GM23338 (cell line): ENCODE measurements around the gene RAB17. TPM values are rescaled to one million over a fixed set of nuclear protein-coding genes. Genes with fewer than 3 reads are reported as not detected.

Experiments
- ATAC-seq: fragments of 200-7000 bp; cut with Tn5 transposase; 3 replicates; pipeline ENCODE4 v1.9.1; 2020
- DNase-seq: peaks from one replicate; pipeline ENCODE4 v3.0.0-alpha.2; 2015; ENCODE audit warnings: low spot score
- H2AFZ ChIP-seq: fragments of 200-600 bp; sonication (generic); 2 replicates; pipeline ENCODE4 v1.8.0; 2016; ENCODE audit warnings: antibody characterized with exemption, mild to moderate bottlenecking, moderate library complexity
- H3F3A ChIP-seq: fragments of 200-600 bp; sonication (generic); replicated peaks from 2 replicates; pipeline ENCODE4 v1.8.0; 2017; ENCODE audit warnings: antibody characterized with exemption, mixed run types, low read depth
- H3K27ac ChIP-seq: fragments of 200-600 bp; sonication (generic); 2 replicates; pipeline ENCODE4 v1.6.1; 2016; ENCODE audit warnings: low read depth
- H3K27me3 ChIP-seq: fragments of 200-600 bp; sonication (generic); 2 replicates; pipeline ENCODE4 v1.8.0; 2016; ENCODE audit warnings: mild to moderate bottlenecking, mixed run types, moderate library complexity; ENCODE audit not compliant: insufficient read depth
- H3K36me3 ChIP-seq: fragments of 200-600 bp; sonication (generic); 2 replicates; pipeline ENCODE4 v1.8.0; 2016; ENCODE audit warnings: mild to moderate bottlenecking; ENCODE audit not compliant: insufficient read depth
- H3K4me1 ChIP-seq: fragments of 200-600 bp; sonication (generic); 2 replicates; pipeline ENCODE4 v1.8.0; 2016; ENCODE audit warnings: mild to moderate bottlenecking, moderate library complexity; ENCODE audit not compliant: insufficient read depth
- H3K4me2 ChIP-seq: fragments of 200-600 bp; sonication (generic); 2 replicates; pipeline ENCODE4 v1.7.1; 2017; ENCODE audit warnings: mixed run types
- H3K4me3 ChIP-seq: fragments of 200-600 bp; sonication (generic); 2 replicates; pipeline ENCODE4 v1.6.1; 2016; ENCODE audit warnings: mixed run types
- H3K79me2 ChIP-seq: fragments of 200-600 bp; sonication (generic); replicated peaks from 2 replicates; pipeline ENCODE4 v1.8.0; 2017; ENCODE audit warnings: mild to moderate bottlenecking; ENCODE audit not compliant: insufficient read depth
- H3K9me2 ChIP-seq: fragments of 200-600 bp; sonication (generic); 2 replicates; pipeline ENCODE4 v1.8.0; 2017; ENCODE audit not compliant: insufficient read depth
- H4K20me1 ChIP-seq: fragments of 200-600 bp; sonication (generic); replicated peaks from 2 replicates; pipeline ENCODE4 v1.8.0; 2017; ENCODE audit warnings: mild to moderate bottlenecking; ENCODE audit not compliant: insufficient read depth
- H3K27ac Mint-ChIP-seq: 2 replicates; pipeline ENCODE4 v1.8.0; 2020; ENCODE audit warnings: inconsistent platforms, mild to moderate bottlenecking, moderate library complexity, mixed read lengths
- H3K27me3 Mint-ChIP-seq: 3 replicates; pipeline ENCODE4 v1.8.0; 2022; ENCODE audit warnings: low read depth, mild to moderate bottlenecking, moderate library complexity, mixed read lengths, inconsistent platforms; ENCODE audit not compliant: insufficient read depth, poor library complexity
- H3K36me3 Mint-ChIP-seq: 3 replicates; pipeline ENCODE4 v1.8.0; 2021; ENCODE audit warnings: low read depth, mild to moderate bottlenecking, inconsistent platforms, moderate library complexity, mixed read lengths
- H3K4me1 Mint-ChIP-seq: 3 replicates; pipeline ENCODE4 v1.8.0; 2020; ENCODE audit warnings: mild to moderate bottlenecking, inconsistent platforms, mixed read lengths
- H3K4me3 Mint-ChIP-seq: 3 replicates; pipeline ENCODE4 v1.8.0; 2021; ENCODE audit warnings: moderate library complexity, mild to moderate bottlenecking, inconsistent platforms, mixed read lengths
- H3K9me3 Mint-ChIP-seq: 3 replicates; pipeline ENCODE4 v1.8.0; 2020; ENCODE audit warnings: moderate library complexity, mild to moderate bottlenecking, inconsistent platforms, mixed read lengths
- CREB1 ChIP-seq: fragments of 250-450 bp; sonication (Bioruptor Pico); IDR thresholded peaks from 2 replicates; pipeline ENCODE4 v1.5.0; 2020; ENCODE audit warnings: low read depth, mild to moderate bottlenecking, moderate library complexity
- EZH2 ChIP-seq: fragments of 200-600 bp; sonication (generic); IDR thresholded peaks from one replicate; pipeline ENCODE4 v1.8.0; 2017; ENCODE audit warnings: antibody characterized with exemption, mild to moderate bottlenecking, low read depth; ENCODE audit not compliant: unreplicated experiment
- EZH2phosphoT487 ChIP-seq: fragments of 200-600 bp; sonication (generic); IDR thresholded peaks from one replicate; pipeline ENCODE4 v1.8.1; 2018; ENCODE audit warnings: antibody characterized with exemption; ENCODE audit not compliant: unreplicated experiment
- JUNB ChIP-seq: IDR thresholded peaks from one replicate; pipeline ENCODE4 v1.6.1; 2016; ENCODE audit warnings: antibody characterized with exemption; ENCODE audit not compliant: unreplicated experiment
- NANOG ChIP-seq: IDR thresholded peaks from 2 replicates; pipeline ENCODE4 v1.6.1; 2016; ENCODE audit warnings: antibody characterized with exemption, borderline replicate concordance
- POLR2AphosphoS5 ChIP-seq: IDR thresholded peaks from 2 replicates; pipeline ENCODE4 v1.6.1; 2016; ENCODE audit warnings: antibody characterized with exemption, low read depth
- STAT1 ChIP-seq: IDR thresholded peaks from one replicate; pipeline ENCODE4 v1.6.1; 2016; ENCODE audit warnings: antibody characterized with exemption; ENCODE audit not compliant: unreplicated experiment
- ZNF114 ChIP-seq: fragments of 250-450 bp; sonication (Bioruptor Pico); IDR thresholded peaks from 2 replicates; pipeline ENCODE4 v1.5.0; 2020; ENCODE audit warnings: mild to moderate bottlenecking, moderate library complexity
- ZNF331 ChIP-seq: fragments of 250-450 bp; sonication (Bioruptor Pico); IDR thresholded peaks from 2 replicates; pipeline ENCODE4 v1.5.0; 2020; ENCODE audit warnings: low read depth, mild to moderate bottlenecking, moderate library complexity
- polyA plus RNA-seq: library from polyadenylated mRNA; unstranded; fragments of >200 nt; fragmentation: Nextera tagmentation; extraction: Ambion mirVana; gene quantifications from 2 replicates; pipeline ENCODE4 v1.2.1, GENCODE V29; 2016
- total RNA-seq: library from RNA; depleted of rRNA; stranded (reverse); fragments of >200 nt; shearing (Covaris generic); gene quantifications from 2 replicates; pipeline ENCODE4 v1.2.3, GENCODE V29; 2014
- TF ChIP-seq, protein P1 (sequence below): fragments of 250-450 bp; sonication (Bioruptor Pico); IDR thresholded peaks from 2 replicates; pipeline ENCODE4 v1.5.0; 2020; ENCODE audit warnings: mild to moderate bottlenecking, moderate library complexity
- TF ChIP-seq, protein P2 (sequence below): IDR thresholded peaks from 2 replicates; pipeline ENCODE4 v1.6.1; 2016; ENCODE audit warnings: antibody characterized with exemption
- TF ChIP-seq, protein P3 (sequence below), 2 experiments: fragments of 200-600 bp in 1 of 2; sonication (generic) in 1 of 2; conservative IDR thresholded peaks; 2 replicates each; pipeline versions ENCODE4 v1.5.1 to v1.6.1; 2016 to 2017; ENCODE audit warnings: antibody characterized with exemption in 2 of 2, low read depth in 2 of 2, mild to moderate bottlenecking in 2 of 2, moderate library complexity in 1 of 2
- TF ChIP-seq, protein P4 (sequence below): IDR thresholded peaks from one replicate; pipeline ENCODE4 v1.6.1; 2018; ENCODE audit warnings: antibody characterized with exemption; ENCODE audit not compliant: unreplicated experiment

Gene RAB17
- total and polyA plus RNA-seq, 2 experiments from 2014 or later = 22.4 to 26.9 TPM

DNA sequence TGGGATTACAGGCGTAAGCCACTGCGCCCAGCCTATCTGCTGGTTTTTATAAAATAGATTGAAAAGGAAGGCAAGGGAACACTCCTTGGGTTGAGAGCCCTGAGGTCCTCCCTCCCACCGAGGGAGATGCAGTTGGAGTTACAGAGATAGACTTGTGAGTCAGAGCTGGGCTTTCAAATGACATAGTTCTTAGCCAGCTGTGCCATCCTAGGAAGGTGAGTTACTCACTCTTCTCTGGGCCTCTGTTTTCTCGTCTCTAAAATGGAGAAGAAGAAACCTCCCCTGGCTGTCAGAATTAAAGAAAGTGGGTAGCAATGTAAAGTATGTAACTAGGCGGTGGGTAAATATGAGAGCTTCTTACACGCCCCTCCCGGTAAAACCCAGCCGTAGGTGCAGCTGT, 39.2 kb upstream of the RAB17 start:
- Histone ChIP-seq H3K79me2 (peaks cover 20% of the 10 kb centered on the region), H3K27ac (no peak overlapping the region), H3K4me1 (peaks cover 12% of the 10 kb centered on the region), H4K20me1 (no peaks in the 10 kb centered on the region; the same call in 1 of the 2 replicates), H3F3A (no peaks in the 10 kb centered on the region; the same call in 1 of the 2 replicates), H3K27me3 (peaks cover 39% of the 10 kb centered on the region), H3K4me2 (no peak overlapping the region), H3K4me3 (no peak overlapping the region), H3K9me2 (no peaks in the 10 kb centered on the region; the same call in none of the 2 replicates), H2AFZ (no peak overlapping the region), H3K36me3 (0 out of 2 replicates have a peak, but pooled peaks cover 3% of the 10 kb centered on the region)
- H3K4me3 Mint-ChIP-seq = no peak overlapping the region; the same call in 2 of the 3 replicates
- DNase-seq (no peak), ATAC-seq (no peak)
- no peak for TF ChIP-seq POLR2AphosphoS5
- TF ChIP-seq, protein P1, sequence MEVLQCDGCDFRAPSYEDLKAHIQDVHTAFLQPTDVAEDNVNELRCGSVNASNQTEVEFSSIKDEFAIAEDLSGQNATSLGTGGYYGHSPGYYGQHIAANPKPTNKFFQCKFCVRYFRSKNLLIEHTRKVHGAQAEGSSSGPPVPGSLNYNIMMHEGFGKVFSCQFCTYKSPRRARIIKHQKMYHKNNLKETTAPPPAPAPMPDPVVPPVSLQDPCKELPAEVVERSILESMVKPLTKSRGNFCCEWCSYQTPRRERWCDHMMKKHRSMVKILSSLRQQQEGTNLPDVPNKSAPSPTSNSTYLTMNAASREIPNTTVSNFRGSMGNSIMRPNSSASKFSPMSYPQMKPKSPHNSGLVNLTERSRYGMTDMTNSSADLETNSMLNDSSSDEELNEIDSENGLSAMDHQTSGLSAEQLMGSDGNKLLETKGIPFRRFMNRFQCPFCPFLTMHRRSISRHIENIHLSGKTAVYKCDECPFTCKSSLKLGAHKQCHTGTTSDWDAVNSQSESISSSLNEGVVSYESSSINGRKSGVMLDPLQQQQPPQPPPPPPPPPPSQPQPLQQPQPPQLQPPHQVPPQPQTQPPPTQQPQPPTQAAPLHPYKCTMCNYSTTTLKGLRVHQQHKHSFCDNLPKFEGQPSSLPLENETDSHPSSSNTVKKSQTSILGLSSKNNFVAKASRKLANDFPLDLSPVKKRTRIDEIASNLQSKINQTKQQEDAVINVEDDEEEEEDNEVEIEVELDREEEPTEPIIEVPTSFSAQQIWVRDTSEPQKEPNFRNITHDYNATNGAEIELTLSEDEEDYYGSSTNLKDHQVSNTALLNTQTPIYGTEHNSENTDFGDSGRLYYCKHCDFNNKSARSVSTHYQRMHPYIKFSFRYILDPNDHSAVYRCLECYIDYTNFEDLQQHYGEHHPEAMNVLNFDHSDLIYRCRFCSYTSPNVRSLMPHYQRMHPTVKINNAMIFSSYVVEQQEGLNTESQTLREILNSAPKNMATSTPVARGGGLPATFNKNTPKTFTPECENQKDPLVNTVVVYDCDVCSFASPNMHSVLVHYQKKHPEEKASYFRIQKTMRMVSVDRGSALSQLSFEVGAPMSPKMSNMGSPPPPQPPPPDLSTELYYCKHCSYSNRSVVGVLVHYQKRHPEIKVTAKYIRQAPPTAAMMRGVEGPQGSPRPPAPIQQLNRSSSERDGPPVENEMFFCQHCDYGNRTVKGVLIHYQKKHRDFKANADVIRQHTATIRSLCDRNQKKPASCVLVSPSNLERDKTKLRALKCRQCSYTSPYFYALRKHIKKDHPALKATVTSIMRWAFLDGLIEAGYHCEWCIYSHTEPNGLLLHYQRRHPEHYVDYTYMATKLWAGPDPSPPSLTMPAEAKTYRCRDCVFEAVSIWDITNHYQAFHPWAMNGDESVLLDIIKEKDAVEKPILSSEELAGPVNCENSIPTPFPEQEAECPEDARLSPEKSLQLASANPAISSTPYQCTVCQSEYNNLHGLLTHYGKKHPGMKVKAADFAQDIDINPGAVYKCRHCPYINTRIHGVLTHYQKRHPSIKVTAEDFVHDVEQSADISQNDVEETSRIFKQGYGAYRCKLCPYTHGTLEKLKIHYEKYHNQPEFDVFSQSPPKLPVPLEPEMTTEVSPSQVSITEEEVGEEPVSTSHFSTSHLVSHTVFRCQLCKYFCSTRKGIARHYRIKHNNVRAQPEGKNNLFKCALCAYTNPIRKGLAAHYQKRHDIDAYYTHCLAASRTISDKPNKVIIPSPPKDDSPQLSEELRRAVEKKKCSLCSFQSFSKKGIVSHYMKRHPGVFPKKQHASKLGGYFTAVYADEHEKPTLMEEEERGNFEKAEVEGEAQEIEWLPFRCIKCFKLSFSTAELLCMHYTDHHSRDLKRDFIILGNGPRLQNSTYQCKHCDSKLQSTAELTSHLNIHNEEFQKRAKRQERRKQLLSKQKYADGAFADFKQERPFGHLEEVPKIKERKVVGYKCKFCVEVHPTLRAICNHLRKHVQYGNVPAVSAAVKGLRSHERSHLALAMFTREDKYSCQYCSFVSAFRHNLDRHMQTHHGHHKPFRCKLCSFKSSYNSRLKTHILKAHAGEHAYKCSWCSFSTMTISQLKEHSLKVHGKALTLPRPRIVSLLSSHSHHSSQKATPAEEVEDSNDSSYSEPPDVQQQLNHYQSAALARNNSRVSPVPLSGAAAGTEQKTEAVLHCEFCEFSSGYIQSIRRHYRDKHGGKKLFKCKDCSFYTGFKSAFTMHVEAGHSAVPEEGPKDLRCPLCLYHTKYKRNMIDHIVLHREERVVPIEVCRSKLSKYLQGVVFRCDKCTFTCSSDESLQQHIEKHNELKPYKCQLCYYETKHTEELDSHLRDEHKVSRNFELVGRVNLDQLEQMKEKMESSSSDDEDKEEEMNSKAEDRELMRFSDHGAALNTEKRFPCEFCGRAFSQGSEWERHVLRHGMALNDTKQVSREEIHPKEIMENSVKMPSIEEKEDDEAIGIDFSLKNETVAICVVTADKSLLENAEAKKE = no peak
- no peak for TF ChIP-seq EZH2
- TF ChIP-seq, protein P2, sequence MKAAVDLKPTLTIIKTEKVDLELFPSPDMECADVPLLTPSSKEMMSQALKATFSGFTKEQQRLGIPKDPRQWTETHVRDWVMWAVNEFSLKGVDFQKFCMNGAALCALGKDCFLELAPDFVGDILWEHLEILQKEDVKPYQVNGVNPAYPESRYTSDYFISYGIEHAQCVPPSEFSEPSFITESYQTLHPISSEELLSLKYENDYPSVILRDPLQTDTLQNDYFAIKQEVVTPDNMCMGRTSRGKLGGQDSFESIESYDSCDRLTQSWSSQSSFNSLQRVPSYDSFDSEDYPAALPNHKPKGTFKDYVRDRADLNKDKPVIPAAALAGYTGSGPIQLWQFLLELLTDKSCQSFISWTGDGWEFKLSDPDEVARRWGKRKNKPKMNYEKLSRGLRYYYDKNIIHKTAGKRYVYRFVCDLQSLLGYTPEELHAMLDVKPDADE = no peak
- TF ChIP-seq EZH2phosphoT487 = no peak
- TF ChIP-seq STAT1 = no peak
- no peak for TF ChIP-seq JUNB
- TF ChIP-seq ZNF114 (CRISPR knock-in tag) = no peak
- TF ChIP-seq CREB1 (CRISPR knock-in tag) = no peak
- TF ChIP-seq, protein P3, sequence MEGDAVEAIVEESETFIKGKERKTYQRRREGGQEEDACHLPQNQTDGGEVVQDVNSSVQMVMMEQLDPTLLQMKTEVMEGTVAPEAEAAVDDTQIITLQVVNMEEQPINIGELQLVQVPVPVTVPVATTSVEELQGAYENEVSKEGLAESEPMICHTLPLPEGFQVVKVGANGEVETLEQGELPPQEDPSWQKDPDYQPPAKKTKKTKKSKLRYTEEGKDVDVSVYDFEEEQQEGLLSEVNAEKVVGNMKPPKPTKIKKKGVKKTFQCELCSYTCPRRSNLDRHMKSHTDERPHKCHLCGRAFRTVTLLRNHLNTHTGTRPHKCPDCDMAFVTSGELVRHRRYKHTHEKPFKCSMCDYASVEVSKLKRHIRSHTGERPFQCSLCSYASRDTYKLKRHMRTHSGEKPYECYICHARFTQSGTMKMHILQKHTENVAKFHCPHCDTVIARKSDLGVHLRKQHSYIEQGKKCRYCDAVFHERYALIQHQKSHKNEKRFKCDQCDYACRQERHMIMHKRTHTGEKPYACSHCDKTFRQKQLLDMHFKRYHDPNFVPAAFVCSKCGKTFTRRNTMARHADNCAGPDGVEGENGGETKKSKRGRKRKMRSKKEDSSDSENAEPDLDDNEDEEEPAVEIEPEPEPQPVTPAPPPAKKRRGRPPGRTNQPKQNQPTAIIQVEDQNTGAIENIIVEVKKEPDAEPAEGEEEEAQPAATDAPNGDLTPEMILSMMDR (conservative IDR thresholded peaks at IDR 0.05; ENCODE audit: low read depth in 2 of 2) = no peak
- TF ChIP-seq NANOG = no peak
- TF ChIP-seq ZNF331 = no peak
- TF ChIP-seq, protein P4, sequence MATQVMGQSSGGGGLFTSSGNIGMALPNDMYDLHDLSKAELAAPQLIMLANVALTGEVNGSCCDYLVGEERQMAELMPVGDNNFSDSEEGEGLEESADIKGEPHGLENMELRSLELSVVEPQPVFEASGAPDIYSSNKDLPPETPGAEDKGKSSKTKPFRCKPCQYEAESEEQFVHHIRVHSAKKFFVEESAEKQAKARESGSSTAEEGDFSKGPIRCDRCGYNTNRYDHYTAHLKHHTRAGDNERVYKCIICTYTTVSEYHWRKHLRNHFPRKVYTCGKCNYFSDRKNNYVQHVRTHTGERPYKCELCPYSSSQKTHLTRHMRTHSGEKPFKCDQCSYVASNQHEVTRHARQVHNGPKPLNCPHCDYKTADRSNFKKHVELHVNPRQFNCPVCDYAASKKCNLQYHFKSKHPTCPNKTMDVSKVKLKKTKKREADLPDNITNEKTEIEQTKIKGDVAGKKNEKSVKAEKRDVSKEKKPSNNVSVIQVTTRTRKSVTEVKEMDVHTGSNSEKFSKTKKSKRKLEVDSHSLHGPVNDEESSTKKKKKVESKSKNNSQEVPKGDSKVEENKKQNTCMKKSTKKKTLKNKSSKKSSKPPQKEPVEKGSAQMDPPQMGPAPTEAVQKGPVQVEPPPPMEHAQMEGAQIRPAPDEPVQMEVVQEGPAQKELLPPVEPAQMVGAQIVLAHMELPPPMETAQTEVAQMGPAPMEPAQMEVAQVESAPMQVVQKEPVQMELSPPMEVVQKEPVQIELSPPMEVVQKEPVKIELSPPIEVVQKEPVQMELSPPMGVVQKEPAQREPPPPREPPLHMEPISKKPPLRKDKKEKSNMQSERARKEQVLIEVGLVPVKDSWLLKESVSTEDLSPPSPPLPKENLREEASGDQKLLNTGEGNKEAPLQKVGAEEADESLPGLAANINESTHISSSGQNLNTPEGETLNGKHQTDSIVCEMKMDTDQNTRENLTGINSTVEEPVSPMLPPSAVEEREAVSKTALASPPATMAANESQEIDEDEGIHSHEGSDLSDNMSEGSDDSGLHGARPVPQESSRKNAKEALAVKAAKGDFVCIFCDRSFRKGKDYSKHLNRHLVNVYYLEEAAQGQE = no peak
- peaks cover 2% of the 10 kb centered on the region; the same call in 2 of the 3 replicates for H3K9me3 Mint-ChIP-seq
- H3K27me3 Mint-ChIP-seq = peaks cover 28% of the 10 kb centered on the region
- H3K27ac Mint-ChIP-seq = no peak overlapping the region
- peaks cover 34% of the 10 kb centered on the region for H3K36me3 Mint-ChIP-seq
- peaks cover 29% of the 10 kb centered on the region for H3K4me1 Mint-ChIP-seq
